ENCODE data around the gene ARL15.

ARL15 gene

DNA sequence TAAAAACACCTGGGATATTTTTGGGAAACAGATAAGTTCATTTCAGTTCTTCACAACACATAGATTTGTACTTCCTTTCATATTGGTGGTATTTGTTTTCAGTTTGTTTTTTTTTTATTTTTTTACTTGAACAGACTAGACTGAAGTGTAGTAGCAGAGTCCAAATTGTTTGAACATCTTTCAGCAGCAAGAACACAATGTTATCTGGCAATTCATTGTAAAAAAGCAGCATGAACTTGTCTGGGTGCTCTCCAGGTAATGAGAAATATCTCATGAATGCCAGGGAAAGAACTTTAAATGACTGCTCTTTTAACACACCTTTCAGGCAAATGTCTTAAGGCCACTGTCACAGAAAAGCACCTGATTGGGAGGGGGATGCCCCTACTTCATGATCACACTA, 113.4 kb downstream of the ARL15 start:
- DNase-seq, result no peak

- DNase-seq, result no peak
Observed at GRCh38 chr5:54195701-54196100, 114.7 kb downstream of the ARL15 start.

DNA sequence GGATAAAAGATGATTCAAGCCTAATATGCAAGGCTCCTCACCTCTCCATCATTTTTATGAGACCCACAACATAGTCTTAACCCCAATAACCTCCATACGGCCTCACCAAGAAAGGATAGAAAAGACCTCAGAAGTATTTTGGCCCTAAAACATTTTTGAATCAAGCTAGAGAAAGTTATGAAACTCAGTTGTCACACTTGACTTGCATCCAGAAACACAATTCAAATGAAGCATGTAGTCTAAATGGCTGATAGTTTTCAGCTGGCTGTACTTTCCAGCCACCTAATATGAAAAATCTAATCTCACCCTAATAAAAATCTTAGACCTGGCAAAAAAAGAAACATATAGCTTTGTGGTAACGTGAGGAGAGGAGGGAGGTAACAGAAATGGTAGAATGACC, 116.1 kb downstream of the ARL15 start:
- no peak for DNase-seq

DNA sequence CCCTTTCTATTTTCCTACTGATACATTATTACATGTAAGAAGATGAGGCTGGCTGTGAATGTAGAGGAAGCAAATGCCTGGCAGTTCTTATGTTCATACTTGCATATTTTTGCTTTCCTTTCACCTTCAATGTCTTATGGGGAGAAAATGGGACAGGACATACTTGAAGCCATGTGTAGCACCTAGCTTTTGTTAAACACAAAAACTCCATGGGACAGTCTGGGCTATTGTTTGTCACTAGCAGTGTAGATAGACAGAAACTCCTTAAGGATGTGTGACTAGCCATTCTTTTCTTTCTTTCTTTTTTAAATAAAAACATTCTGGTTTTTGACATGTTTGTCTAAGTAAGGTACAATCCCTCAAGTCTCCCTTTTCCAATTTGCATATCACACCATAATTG, 122.7 kb downstream of the ARL15 start:
- DNase-seq, result no peak

GRCh38 chr5:54186912-54187445, 123.4 kb downstream of the ARL15 start:
- DNase-seq, result no peak

GRCh38 chr5:54186108-54186507, 124.3 kb downstream of the ARL15 start:
- DNase-seq, result no peak

- DNase-seq, result no peak
Observed at GRCh38 chr5:54184806-54185205, 125.6 kb downstream of the ARL15 start.

- DNase-seq, result no peak
Observed at GRCh38 chr5:54180630-54181031, 129.7 kb downstream of the ARL15 start.

GRCh38 chr5:54178991-54179390, 131.4 kb downstream of the ARL15 start:
- DNase-seq, result no peak

GRCh38 chr5:54178207-54178606, 132.2 kb downstream of the ARL15 start:
- DNase-seq, result no peak

- DNase-seq, result no peak
Observed at GRCh38 chr5:54177058-54177457, 133.3 kb downstream of the ARL15 start.

DNA sequence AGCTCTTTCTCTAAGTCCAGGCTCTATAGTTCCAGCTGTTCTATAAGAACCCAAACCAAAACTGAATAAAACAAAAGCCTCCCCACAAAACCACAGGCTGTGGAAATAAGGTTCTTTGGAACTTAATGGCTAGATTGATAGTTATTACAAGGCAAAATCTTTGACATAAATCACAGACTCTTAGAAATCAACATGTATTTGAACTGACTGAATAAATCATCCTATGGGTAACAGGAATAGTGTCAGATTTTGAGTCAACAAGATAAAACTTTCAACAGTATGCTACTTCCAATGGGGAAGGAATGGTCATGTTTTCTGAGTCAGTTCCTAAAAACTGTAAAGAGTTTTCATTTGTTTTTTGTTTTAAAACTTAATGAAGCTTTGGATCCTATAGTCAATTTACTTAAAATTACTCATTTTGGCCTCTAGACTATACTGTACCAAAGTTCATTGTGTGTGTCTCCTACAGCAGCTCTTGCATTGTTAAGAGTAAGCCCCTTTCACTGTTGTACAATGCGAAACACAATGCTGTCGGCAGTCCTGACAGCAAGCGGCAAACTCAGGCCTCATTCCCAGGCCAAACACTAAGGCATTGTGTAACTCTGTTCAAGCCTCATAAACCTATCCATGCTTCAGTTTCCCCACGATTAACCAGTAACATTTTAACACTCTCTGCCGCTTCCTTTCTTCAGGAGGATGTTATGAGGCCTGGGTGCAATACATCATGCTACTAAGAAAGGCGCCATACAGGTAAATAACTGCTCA, 134.1 kb downstream of the ARL15 start:
- no peak for DNase-seq

DNA sequence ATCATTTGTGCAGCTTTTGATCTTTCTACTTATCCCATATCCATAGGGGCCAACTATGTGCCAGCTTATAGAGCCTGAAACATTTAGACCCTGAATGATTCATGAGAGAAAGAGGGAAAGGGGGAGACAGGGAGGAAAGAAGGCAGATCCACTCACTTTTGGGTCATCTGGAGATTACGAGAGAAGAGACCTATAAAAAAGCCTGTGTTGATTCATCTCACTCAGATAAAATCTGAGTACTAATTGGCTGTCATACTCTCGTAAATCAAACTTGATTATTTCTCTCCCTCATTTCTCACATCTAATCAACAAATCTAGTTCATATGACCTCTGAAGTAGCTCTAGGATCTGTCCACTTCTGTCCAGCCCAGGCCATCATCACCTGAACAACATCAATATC, 137.1 kb downstream of the ARL15 start:
- no peak for DNase-seq

DNA sequence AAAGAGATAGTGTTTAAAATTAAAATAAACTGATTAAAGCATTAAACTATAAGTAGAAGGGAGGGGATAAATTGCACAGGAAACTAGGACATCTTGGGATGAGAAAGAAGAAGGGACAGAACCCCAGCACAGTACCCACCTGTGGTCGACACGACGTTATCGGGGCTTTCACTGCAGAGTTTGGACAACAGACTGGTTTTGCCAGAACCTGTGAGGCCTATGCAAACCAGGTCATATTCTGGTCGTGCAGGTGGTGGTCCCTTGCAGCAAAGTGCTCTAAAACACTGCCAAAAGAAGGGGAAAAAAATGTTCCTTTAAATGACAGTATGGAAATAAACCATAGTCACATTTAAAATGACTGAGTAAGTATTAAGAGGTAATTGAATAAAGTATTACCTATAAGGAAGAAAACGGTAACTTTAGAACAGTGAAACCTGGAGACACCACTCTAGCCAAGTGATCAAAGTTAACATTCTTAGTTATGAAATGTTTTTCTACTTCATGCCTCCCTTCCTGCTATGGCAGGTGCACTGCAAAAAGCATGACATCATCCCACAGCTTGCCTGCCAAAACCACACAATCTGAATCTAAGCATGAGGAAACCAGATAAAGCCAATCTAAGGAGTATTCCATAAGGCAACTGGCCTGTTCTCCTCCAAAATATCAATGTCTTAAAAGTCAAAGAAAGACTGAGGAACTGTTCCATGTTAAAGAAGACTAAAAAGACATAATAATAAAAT, 138.6 kb downstream of the ARL15 start:
- DNase-seq, result no peak

DNA sequence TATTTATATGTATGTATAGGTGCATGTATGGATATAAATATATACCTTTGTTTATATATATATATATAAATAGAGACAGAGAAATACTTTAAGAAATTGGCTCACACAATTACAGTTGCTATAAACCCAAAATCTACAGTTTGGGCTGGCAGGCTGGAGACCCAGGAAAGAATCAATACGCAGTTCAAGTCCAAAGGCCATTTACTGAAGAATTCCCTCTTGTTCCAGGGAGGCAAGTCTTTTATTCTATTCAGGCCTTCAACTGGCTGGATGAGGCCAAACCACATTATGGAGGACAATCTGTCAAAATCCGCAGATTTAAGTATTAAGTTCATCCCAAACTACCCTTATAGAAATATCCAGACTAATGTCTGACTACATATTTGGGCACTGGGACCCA, 144.7 kb downstream of the ARL15 start:
- no peak for DNase-seq

DNA sequence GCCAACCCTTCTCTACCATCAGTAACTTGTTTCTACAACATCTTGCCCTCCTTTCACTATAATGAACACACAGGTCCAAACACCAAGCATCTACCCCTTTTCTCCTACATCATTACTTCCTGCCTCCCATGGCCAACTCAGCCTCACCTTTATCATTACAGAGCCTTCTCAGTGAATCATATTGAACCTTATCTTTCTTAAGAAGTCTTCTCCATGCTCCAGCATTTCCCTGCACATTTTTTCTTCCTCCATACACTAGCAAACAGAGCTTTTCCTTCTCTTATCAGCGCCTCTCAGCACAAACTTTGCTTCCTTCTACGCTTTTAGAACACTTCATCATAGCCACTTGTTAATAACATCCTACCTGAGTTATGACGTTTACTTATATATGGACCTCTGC, 148.2 kb downstream of the ARL15 start:
- DNase-seq, result no peak

DNA sequence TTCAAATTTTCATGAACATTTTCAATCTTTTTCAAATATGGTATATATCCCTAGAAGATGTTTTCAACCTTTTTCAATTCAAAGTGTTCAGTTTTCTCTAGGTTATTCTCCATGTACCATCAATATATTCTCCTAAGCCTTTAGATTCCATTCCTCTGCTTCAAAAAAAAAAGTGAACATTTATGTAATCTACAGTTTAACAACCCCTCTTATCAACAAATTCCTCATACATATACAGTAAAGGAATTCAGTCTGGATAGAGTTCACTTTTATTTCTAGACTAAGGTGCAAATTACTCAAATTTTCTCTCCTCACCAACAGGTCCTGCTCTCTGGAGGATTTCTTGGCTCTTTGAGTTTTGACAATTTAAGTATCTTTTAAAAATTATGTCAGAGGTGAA, 150.0 kb downstream of the ARL15 start:
- no peak for DNase-seq

DNA sequence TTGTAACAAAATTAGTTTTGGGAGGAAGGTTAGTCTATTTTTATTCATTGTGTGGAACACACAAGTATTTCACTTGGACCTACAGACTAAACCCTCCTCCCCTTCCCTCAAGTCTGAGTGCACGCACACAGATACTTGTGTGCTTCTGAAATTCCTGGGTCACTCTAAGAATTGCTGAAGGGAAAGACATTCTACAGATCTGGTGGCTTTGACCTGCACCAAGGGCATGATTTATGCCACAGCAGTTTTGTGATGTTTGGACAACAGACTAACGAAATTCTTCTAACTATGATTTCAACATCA, 150.5 kb downstream of the ARL15 start:
- DNase-seq, result no peak

- DNase-seq, result no peak
Observed at GRCh38 chr5:54159153-54159892, 151.1 kb downstream of the ARL15 start.

DNA sequence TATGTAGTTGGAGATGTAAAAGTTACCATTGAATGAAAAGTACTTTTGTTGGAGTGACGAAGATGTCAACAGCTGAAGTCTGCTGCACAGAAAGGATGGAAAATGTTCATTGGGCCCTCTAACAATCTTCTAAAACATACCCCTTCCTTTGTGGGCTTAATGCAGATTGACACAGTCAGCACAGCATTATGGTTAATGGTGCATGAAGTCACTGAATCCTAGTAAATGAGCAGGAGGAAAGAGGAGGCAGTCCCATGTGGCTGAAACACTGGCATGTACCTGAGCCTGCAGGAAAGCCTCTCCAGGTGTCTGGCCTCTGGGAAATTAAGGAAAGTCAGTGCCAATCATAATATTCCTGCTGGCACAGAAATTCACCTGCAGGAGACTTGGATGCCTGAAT, 153.8 kb downstream of the ARL15 start:
- no peak for DNase-seq

DNA sequence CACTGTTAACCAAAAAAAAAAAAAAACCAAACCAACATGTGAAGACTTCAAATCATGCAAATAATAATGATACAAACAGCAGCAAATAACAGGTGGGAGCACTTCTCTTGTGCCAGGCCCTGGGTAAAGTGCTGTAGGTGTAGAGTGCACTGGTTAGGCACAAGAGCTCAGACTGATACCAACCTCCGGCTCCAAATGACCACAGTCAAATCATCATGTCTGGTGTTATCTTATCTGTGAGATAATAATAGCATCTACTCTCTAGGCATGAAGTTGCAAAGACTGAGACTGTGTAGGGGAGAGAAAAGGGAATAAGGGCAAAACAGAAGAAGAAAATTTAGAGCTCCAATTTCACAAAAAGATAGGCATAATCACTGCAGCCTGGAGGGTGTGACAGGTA, 159.5 kb downstream of the ARL15 start:
- DNase-seq, result no peak

- no peak for DNase-seq
Observed at GRCh38 chr5:54148858-54149257, 161.5 kb downstream of the ARL15 start.

GRCh38 chr5:54148067-54148845, 162.1 kb downstream of the ARL15 start:
- no peak for DNase-seq

Data from activated CD4-positive, alpha-beta T cell treated with anti-CD3 and anti-CD28 coated beads, Interleukin-2, amount 50 U/mL, for 16 hours (primary cell).